K562 (cell line): ENCODE measurements around the gene SERPINA3. TPM values are rescaled to one million over a fixed set of nuclear protein-coding genes. Genes with fewer than 3 reads are reported as not detected.

Source experiments
- ATAC-seq: fragments of 200-7000 bp; cut with Tn5 transposase; 3 replicates; pipeline ENCODE4 v1.9.1; 2020; ENCODE audit warnings: moderate library complexity
- BruUV-seq: library from RNA; stranded (reverse); fragments of 400-500 nt; replicated peaks from 2 replicates; lab custom pipeline; 2021; lab: Mats Ljungman, UMichigan
- CTCF ChIA-PET: fragments of 300-600 bp; formaldehyde crosslinking; extraction: SDS; loops from one replicate; lab custom pipeline; 2021; ENCODE audit warnings: low intra/inter-chr PET ratio; lab: Yijun Ruan, JAX
- POLR2A ChIA-PET: fragments of 300-600, 350-650 bp; sonication (Branson Sonifier 250); formaldehyde crosslinking; extraction: SDS; loops from one replicate; lab custom pipeline; 2021; ENCODE audit warnings: antibody characterized with exemption, inconsistent platforms; lab: Yijun Ruan, JAX
- DNase-seq, 4 experiments: peaks; one replicate each; pipeline versions ENCODE4 v3.0.0 to v3.0.0-alpha.2; 2011 to 2018; ENCODE audit warnings: low spot score in 3 of 4, mixed read lengths in 3 of 4; ENCODE audit errors: extremely low read depth in 1 of 4
- FAIRE-seq: peaks from 2 replicates; lab custom pipeline; 2011; peaks lifted over from hg19 to GRCh38; lab: Jason Lieb, UNC
- H2AFZ ChIP-seq: 2 replicates; pipeline ENCODE4 v1.6.0; 2011; ENCODE audit warnings: low read depth, low read length, control low read depth, inconsistent platforms
- H3K27ac ChIP-seq: fragments of 200-600 bp; 3 replicates; pipeline ENCODE4 v1.8.0; 2011; ENCODE audit warnings: low read depth, mild to moderate bottlenecking, control low read depth, inconsistent platforms, low read length, moderate library complexity, mixed read lengths; ENCODE audit errors: extremely low read depth
- H3K27me3 ChIP-seq, 2 experiments: fragments of 300-600 bp in 1 of 2; 2 replicates in 1 of 2; 3 replicates in 1 of 2; pipeline versions ENCODE4 v1.6.0 to v1.8.0; 2011; ENCODE audit warnings: inconsistent platforms in 2 of 2, low read length in 2 of 2, mild to moderate bottlenecking in 1 of 2, mixed read lengths in 1 of 2, moderate library complexity in 1 of 2; ENCODE audit not compliant: control insufficient read depth in 2 of 2, insufficient read depth in 2 of 2
- H3K36me3 ChIP-seq: fragments of 300-600 bp; 3 replicates; pipeline ENCODE4 v1.8.0; 2011; ENCODE audit warnings: mild to moderate bottlenecking, low read length, inconsistent platforms; ENCODE audit not compliant: control insufficient read depth, insufficient read depth
- H3K4me1 ChIP-seq, 2 experiments: fragments of 200-600 bp in 1 of 2; replicated peaks in 1 of 2; 2 replicates in 1 of 2; 3 replicates in 1 of 2; pipeline versions ENCODE4 v1.5.1 to v1.8.0; 2011; ENCODE audit warnings: inconsistent platforms in 2 of 2, low read length in 2 of 2, mild to moderate bottlenecking in 1 of 2, mixed read lengths in 1 of 2, moderate library complexity in 1 of 2; ENCODE audit not compliant: control insufficient read depth in 2 of 2, insufficient read depth in 2 of 2
- H3K4me2 ChIP-seq: 2 replicates; pipeline ENCODE4 v1.6.1; 2011; ENCODE audit warnings: low read length, control low read depth, inconsistent platforms, mixed read lengths; ENCODE audit not compliant: insufficient read depth
- H3K4me3 ChIP-seq: fragments of 200-600 bp; sonication (generic), shearing (Covaris generic); 2 replicates; pipeline ENCODE4 v1.5.1; 2016; ENCODE audit warnings: control low read depth, inconsistent platforms
- H3K79me2 ChIP-seq: fragments of 200-600 bp; 3 replicates; pipeline ENCODE4 v1.8.0; 2011; ENCODE audit warnings: low read length, inconsistent platforms; ENCODE audit not compliant: control insufficient read depth, insufficient read depth
- H3K9ac ChIP-seq, 2 experiments: 2 replicates each; pipeline versions ENCODE4 v1.6.0 to v1.6.1; 2011; ENCODE audit warnings: low read depth in 2 of 2, low read length in 2 of 2, control low read depth in 1 of 2, inconsistent platforms in 1 of 2, mild to moderate bottlenecking in 1 of 2, mixed read lengths in 1 of 2; ENCODE audit not compliant: insufficient read depth in 1 of 2
- H3K9me1 ChIP-seq: one replicate; pipeline ENCODE4 v1.6.0; 2011; ENCODE audit warnings: inconsistent platforms, mild to moderate bottlenecking, low read length, moderate library complexity; ENCODE audit not compliant: control insufficient read depth, insufficient read depth
- H3K9me3 ChIP-seq: replicated peaks from 2 replicates; pipeline ENCODE4 v1.5.1; 2011; ENCODE audit warnings: low read depth, low read length, inconsistent platforms; ENCODE audit not compliant: control insufficient read depth, insufficient read depth
- H4K20me1 ChIP-seq: replicated peaks from 2 replicates; pipeline ENCODE4 v1.6.1; 2011; ENCODE audit warnings: low read length, inconsistent platforms, mixed read lengths; ENCODE audit not compliant: control insufficient read depth, insufficient read depth
- ASH1L ChIP-seq: fragments of 450-650 bp; IDR thresholded peaks from 2 replicates; pipeline ENCODE4 v1.6.1; 2018; ENCODE audit warnings: borderline replicate concordance, mild to moderate bottlenecking, low read depth; ENCODE audit not compliant: partially characterized antibody
- BHLHE40 ChIP-seq: IDR thresholded peaks from 2 replicates; pipeline ENCODE4 v1.6.1; 2011; ENCODE audit warnings: low read length, improper control_type of control experiment
- CHD2 ChIP-seq: IDR thresholded peaks from 2 replicates; pipeline ENCODE4 v1.6.1; 2011; ENCODE audit warnings: low read depth, low read length
- DMBX1 ChIP-seq: fragments of 250-450 bp; sonication (Bioruptor Pico); IDR thresholded peaks from 2 replicates; pipeline ENCODE4 v1.8.0; 2022; ENCODE audit warnings: inconsistent platforms, mild to moderate bottlenecking, moderate library complexity, borderline replicate concordance
- E2F4 ChIP-seq: sonication (generic); formaldehyde crosslinking; IDR thresholded peaks from 2 replicates; pipeline ENCODE4 v1.8.0; 2022; ENCODE audit warnings: mild to moderate bottlenecking, low read depth, missing genetic modification reagents
- FOXJ2 ChIP-seq: fragments of 200-800 bp; sonication (Bioruptor generic); IDR thresholded peaks from 2 replicates; pipeline ENCODE4 v1.6.1; 2016; ENCODE audit warnings: missing genetic modification characterization, missing compliant biosample characterization
- MCM2 ChIP-seq: fragments of 450-650 bp; IDR thresholded peaks from 2 replicates; pipeline ENCODE4 v1.6.1; 2017; ENCODE audit warnings: low read depth, mild to moderate bottlenecking
- NEUROD1 ChIP-seq: fragments of 150-350 bp; IDR thresholded peaks from 2 replicates; pipeline ENCODE4 v1.6.1; 2014; ENCODE audit warnings: borderline replicate concordance, low read length, low read depth; ENCODE audit not compliant: partially characterized antibody
- NFE2 ChIP-seq: IDR thresholded peaks from 2 replicates; pipeline ENCODE4 v1.6.1; 2014; ENCODE audit warnings: antibody characterized with exemption, low read depth
- PHTF2 ChIP-seq: fragments of 250-450 bp; sonication (Bioruptor Pico); IDR thresholded peaks from 2 replicates; pipeline ENCODE4 v1.5.0; 2021; ENCODE audit warnings: mild to moderate bottlenecking
- SMARCB1 ChIP-seq: IDR thresholded peaks from 2 replicates; pipeline ENCODE4 v1.6.1; 2011; ENCODE audit warnings: improper control_type of control experiment, low read depth; ENCODE audit not compliant: insufficient read length
- TAL1 ChIP-seq: fragments of 450-650 bp; IDR thresholded peaks from 2 replicates; pipeline ENCODE4 v1.6.1; 2016; ENCODE audit warnings: mild to moderate bottlenecking
- ZNF277 ChIP-seq: fragments of 250-450 bp; sonication (Bioruptor Pico); IDR thresholded peaks from 2 replicates; pipeline ENCODE4 v1.8.0; 2022; ENCODE audit warnings: inconsistent platforms, mild to moderate bottlenecking, moderate library complexity, borderline replicate concordance
- ZNF280A ChIP-seq: fragments of 450-650 bp; IDR thresholded peaks from 2 replicates; pipeline ENCODE4 v1.6.1; 2018; ENCODE audit warnings: mild to moderate bottlenecking, low read depth; ENCODE audit not compliant: partially characterized antibody
- ZNF551 ChIP-seq: fragments of 250-450 bp; sonication (Bioruptor Pico); IDR thresholded peaks from 2 replicates; pipeline ENCODE4 v1.5.0; 2021; ENCODE audit warnings: mild to moderate bottlenecking, moderate library complexity
- WGBS: fragments of 100-300 bp; shearing (Covaris generic); methylation state at CpG from one replicate; pipeline ENCODE4 v1.1.6; 2016; ENCODE audit warnings: low coverage, mixed read lengths; ENCODE audit not compliant: insufficient coverage; ENCODE audit errors: missing lambda C conversion rate; 5-methylcytosine and 5-hydroxymethylcytosine counted together
- in situ Hi-C: fragments of 300-500 bp; cut with MboI; formaldehyde crosslinking; loops from 4 replicates; pipeline ENCODE4 v1.15.0; 2018; ENCODE audit warnings: inconsistent platforms, mixed read lengths
- intact Hi-C: fragments of 100-400 bp; cut with micrococcal nuclease; formaldehyde crosslinking; loops from 2 replicates; pipeline ENCODE4 v1.14.2; 2022
- polyA plus RNA-seq, 8 experiments: library from polyadenylated mRNA; depleted of rRNA in 4 of 8; stranded (reverse) in 5 of 8; unstranded in 3 of 8; fragments of >200 nt; fragmentation: Nextera tagmentation in 2 of 8; fragmentation: Illumina TruSeq in 1 of 8; extraction: Ambion mirVana in 2 of 8; extraction: Trizol in 1 of 8; gene quantifications; 2 replicates each; pipeline versions ENCODE4 v1.2.1 to v1.2.3, GENCODE V29; 2011 to 2014; ENCODE audit warnings: inconsistent platforms in 1 of 8, missing spikeins in 1 of 8
- total RNA-seq, 7 experiments: library from RNA; depleted of rRNA in 6 of 7; stranded (reverse); fragments of >200 nt in 6 of 7; fragmentation: Illumina TruSeq in 2 of 7; extraction: Trizol in 2 of 7; gene quantifications; 2 replicates each; pipeline versions ENCODE4 v1.2.1 to v1.2.3, GENCODE V29; 2011 to 2021; ENCODE audit warnings: low replicate concordance in 1 of 7

The SERPINA3 gene
- total and polyA plus RNA-seq, 9 of the 15 experiments (the other 6 are each of a cell fraction or from before 2014, with no cell fraction given) = 2.3 TPM; not detected in 8

- H4K20me1 ChIP-seq = no peaks in the 10 kb centered on the region
- no peak for TF ChIP-seq MCM2
- no peak for TF ChIP-seq SMARCB1
- no peak for TF ChIP-seq BHLHE40
- TF ChIP-seq TAL1 = no peak
- no peak for TF ChIP-seq ZNF280A
- no peak for TF ChIP-seq ZNF277
- TF ChIP-seq FOXJ2 (tag) = no peak
- TF ChIP-seq ZNF551 (CRISPR knock-in tag) = no peak
- TF ChIP-seq E2F4 (CRISPR knock-in tag) = no peak
- TF ChIP-seq CHD2 = no peak
- TF ChIP-seq DMBX1 (CRISPR knock-in tag) = no peak
- no peak for TF ChIP-seq PHTF2
- TF ChIP-seq NEUROD1 = no peak
- no peak for TF ChIP-seq ASH1L
- no peak for TF ChIP-seq NFE2
- TF ChIP-seq, all 486 proteins: peak for 0
- BruUV-seq = no TSS peak
- intact Hi-C loops = no loop called here
- Histone ChIP-seq H2AFZ (no peak overlapping the region), H3K9me1 (no peaks in the 10 kb centered on the region), H3K79me2 (no peaks in the 10 kb centered on the region), H3K36me3 (no peaks in the 10 kb centered on the region), H3K27ac (no peak overlapping the region), H3K4me3 (no peak overlapping the region), H3K9me3 (no peaks in the 10 kb centered on the region), H3K27me3 (no peaks in the 10 kb centered on the region), H3K4me2 (no peak overlapping the region), H3K4me1 (no peaks in the 10 kb centered on the region), H3K9ac (no peak overlapping the region)
- CTCF ChIA-PET = no interaction called here
- ATAC-seq (no peak), FAIRE-seq (no peak), DNase-seq (no peak)
- in situ Hi-C loops = no loop called here
- WGBS = 0% methylated on average over 1 of the region's 4 CpGs
- POLR2A ChIA-PET = interaction anchor here (0.8 kb wide), 1 partner anchor 13 kb away, joined by 5 read pairs; no protein-coding TSS in a partner anchor
Measured at GRCh38 chr14:94588311-94588710, 23.9 kb upstream of the SERPINA3 start.
